ENCODE results near the gene LPA.
"Not testable (repeated sequence)": the region's sequence is repeated elsewhere in the genome, so short reads cannot be mapped to it uniquely, and the experiment has no call there.

Gene LPA, protein sequence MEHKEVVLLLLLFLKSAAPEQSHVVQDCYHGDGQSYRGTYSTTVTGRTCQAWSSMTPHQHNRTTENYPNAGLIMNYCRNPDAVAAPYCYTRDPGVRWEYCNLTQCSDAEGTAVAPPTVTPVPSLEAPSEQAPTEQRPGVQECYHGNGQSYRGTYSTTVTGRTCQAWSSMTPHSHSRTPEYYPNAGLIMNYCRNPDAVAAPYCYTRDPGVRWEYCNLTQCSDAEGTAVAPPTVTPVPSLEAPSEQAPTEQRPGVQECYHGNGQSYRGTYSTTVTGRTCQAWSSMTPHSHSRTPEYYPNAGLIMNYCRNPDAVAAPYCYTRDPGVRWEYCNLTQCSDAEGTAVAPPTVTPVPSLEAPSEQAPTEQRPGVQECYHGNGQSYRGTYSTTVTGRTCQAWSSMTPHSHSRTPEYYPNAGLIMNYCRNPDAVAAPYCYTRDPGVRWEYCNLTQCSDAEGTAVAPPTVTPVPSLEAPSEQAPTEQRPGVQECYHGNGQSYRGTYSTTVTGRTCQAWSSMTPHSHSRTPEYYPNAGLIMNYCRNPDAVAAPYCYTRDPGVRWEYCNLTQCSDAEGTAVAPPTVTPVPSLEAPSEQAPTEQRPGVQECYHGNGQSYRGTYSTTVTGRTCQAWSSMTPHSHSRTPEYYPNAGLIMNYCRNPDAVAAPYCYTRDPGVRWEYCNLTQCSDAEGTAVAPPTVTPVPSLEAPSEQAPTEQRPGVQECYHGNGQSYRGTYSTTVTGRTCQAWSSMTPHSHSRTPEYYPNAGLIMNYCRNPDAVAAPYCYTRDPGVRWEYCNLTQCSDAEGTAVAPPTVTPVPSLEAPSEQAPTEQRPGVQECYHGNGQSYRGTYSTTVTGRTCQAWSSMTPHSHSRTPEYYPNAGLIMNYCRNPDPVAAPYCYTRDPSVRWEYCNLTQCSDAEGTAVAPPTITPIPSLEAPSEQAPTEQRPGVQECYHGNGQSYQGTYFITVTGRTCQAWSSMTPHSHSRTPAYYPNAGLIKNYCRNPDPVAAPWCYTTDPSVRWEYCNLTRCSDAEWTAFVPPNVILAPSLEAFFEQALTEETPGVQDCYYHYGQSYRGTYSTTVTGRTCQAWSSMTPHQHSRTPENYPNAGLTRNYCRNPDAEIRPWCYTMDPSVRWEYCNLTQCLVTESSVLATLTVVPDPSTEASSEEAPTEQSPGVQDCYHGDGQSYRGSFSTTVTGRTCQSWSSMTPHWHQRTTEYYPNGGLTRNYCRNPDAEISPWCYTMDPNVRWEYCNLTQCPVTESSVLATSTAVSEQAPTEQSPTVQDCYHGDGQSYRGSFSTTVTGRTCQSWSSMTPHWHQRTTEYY (N-terminal part only)

DNA sequence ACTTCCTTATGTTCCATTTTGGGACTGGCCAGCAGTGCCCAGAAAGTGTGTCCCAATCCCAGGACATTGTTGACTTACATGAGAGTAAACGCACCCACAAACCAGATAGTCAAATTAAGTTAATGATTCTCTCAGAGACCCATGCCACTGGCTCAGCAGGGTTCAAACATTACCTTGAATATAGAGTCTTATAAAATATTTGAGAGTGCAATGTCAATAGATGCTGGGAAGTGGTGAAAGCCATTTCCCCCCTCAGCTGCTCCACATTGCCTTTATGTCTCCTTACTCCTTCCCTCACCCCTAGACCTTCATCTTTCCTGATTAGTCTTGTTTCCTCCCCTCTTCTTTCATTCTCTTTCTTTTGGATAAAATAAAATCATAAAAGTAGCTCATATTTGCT is at the start of gene LPA:
LPA (minus strand) TSS at position 78 of the 400 bp plus-strand sequence; CDS start at position 17, 61 bp downstream.
- POLR2A ChIA-PET; DNase-seq (ENCODE audit: extremely low spot score): not testable (repeated sequence)
- CTCF ChIA-PET, result interaction anchor here (0.9 to 1.1 kb wide), 2 partner anchors 8 to 11 kb away, joined by 3 read pairs; no protein-coding TSS in a partner anchor

DNA sequence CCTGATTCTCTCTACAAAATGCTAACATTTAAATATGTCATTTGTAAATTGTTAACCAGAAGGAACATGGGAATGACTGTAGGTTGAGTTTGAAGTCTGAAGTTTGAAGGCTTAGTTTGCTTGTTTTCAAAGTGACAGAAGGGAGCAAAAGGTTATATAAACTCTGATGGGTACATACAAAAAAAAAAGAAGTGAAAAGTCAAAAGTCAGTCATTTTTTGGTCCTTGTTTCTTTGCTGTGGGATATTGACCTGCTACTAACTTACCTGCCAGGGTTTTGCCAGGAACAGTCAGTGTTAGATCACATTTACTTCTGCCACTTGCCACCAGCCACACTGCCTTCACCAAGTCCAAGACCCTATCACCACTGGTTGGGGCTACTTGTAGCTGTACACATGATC is 44.9 kb upstream of the LPA start:
- DNase-seq (ENCODE audit: extremely low spot score); POLR2A ChIA-PET; CTCF ChIA-PET: not testable (repeated sequence)

DNA sequence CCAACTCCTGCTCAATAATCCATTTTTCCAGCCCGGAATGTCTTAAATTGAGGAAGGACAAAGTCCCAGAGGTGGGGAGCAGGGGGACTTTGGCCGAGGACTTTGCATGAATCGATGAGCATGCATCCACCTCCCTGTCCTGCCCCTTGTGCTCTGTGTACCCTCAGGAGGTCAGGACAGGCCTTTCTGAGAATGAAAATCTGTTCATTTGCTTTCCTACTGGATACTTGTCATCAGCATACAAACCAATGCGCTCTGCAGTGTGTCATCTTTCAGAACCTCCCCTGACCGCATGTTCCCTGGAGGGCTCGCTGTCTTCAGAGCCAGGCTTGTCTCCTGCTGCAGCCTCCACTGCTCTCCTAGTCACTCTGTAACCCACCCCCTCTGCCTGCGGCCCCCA is 40.6 kb upstream of the LPA start:
- POLR2A ChIA-PET; DNase-seq (ENCODE audit: extremely low spot score); CTCF ChIA-PET: not testable (repeated sequence)

DNA sequence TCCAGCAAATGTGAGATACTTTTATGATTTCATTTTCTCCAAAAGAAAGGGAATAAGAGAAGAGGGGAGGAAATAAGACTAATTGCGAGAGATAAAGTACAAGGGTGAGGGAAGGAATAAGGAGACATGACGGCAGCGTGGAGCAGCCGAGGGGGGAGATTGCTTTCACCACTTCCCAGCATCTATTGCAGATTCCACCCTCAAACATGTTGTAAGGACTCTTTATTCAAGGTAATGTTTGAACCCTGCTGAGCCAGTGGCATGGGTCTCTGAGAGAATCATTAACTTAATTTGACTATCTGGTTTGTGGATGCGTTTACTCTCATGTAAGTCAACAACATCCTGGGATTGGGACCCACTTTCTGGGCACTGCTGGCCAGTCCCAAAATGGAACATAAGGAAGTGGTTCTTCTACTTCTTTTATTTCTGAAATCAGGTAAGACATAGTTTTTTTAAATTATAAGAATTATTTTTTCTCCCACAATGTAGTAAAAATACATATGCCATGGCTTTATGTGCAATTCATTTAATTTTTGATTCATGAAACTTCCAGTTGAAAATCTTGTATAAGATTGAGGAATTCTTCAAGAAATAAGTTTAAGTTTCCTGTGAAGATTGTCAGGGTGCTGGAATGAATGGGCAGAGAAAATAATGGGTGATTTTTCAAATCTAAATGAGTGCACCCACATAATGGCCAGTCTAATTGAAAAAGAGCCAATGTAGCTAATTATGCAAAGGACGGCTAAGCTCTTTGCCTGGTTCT is 38.0 kb upstream of the LPA start, which contains the start of gene PLG:
PLG (plus strand) TSS at position 327 of the 763 bp plus-strand sequence; CDS start at position 388, 61 bp downstream.
- CTCF ChIA-PET; DNase-seq (ENCODE audit: extremely low spot score); POLR2A ChIA-PET: not testable (repeated sequence)

DNA sequence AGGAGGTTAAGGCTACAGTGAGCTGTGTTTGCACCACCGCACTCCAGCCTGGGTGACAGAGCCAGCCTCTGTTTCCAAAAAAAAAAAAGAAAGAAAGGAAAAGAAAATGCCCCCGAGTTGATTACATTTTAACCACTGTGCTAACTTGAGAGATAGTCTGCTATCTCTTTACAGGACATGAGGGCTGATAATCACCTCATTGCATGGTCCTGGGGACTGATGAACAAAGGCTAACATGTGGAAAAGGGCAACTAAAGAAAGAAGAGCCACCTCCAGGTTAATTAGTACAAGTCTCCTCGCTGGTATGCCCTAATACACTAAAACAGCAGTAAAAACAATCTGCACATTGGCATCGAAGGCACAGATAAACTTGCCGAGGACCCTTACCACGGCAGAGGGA is 33.8 kb upstream of the LPA start:
- ChIA-PET CTCF (no interaction called here), POLR2A (no interaction called here)
- TF ChIP-seq, protein P1, sequence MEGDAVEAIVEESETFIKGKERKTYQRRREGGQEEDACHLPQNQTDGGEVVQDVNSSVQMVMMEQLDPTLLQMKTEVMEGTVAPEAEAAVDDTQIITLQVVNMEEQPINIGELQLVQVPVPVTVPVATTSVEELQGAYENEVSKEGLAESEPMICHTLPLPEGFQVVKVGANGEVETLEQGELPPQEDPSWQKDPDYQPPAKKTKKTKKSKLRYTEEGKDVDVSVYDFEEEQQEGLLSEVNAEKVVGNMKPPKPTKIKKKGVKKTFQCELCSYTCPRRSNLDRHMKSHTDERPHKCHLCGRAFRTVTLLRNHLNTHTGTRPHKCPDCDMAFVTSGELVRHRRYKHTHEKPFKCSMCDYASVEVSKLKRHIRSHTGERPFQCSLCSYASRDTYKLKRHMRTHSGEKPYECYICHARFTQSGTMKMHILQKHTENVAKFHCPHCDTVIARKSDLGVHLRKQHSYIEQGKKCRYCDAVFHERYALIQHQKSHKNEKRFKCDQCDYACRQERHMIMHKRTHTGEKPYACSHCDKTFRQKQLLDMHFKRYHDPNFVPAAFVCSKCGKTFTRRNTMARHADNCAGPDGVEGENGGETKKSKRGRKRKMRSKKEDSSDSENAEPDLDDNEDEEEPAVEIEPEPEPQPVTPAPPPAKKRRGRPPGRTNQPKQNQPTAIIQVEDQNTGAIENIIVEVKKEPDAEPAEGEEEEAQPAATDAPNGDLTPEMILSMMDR (IDR thresholded peaks at IDR 0.05; ENCODE audit: control extremely low read depth, extremely low read depth, low read depth, missing control alignments), result no peak
- no peak for DNase-seq (ENCODE audit: extremely low spot score)

DNA sequence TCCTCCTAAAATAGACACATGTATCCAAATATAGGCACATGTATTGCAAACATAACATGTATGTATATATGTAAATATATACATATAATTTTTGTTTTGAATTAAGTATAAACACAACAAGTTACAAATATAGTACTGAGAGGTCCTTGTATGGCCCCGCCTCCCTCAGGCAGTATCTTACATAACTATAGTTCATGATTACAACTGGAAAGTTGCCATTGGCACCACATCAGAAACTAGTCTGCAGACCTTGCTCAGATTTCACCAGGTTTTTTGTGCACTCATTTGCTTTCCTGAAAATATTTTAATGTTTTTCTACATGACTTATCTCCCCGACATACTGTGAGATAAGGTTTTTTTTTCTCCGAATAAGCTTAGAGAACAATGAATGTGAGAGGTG is 32.8 kb upstream of the LPA start:
- CTCF ChIA-PET; DNase-seq (ENCODE audit: extremely low spot score); POLR2A ChIA-PET: not testable (repeated sequence)

DNA sequence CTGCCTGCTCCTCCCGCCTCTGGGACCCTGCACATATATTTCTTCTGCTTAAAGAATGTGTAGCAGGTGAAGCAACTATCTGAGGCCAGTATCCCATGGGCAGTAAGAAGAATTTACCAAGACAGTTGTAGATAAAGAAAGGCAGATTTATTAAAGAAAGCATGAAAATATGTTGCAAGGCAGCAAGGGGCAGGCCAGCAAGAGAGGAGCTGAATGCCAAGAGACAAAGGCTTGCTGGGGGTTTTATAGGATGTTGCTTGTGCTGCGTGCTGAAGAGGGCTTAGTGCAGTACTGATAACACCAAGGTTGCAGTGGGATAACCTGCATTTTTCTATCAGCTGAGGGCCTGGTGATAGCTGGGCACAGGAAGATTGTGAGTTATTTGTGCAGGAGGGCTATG is 31.5 kb upstream of the LPA start:
- DNase-seq (ENCODE audit: extremely low spot score); POLR2A ChIA-PET: not testable (repeated sequence)
- CTCF ChIA-PET, result interaction anchor here (0.6 kb wide), 1 partner anchor 37 kb away, joined by 3 read pairs; no protein-coding TSS in a partner anchor

DNA sequence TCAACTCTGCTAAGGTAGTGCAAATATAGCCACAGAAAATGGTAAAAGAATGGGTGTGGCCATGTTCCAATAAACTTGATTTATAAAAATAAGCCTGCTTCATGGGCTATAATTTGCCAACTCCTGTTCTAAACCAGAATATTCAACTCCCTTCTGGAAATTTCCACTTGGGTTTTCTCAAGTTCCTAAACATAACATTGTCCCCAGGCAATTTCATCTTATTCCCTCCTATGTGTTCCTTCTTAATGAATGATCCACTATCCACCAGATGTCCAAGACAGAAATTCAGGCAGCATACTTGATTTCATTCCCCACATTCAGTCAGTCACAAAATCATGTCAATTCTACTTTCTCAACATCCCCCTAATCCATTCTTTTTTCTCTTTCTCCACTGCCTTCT is 30.9 kb upstream of the LPA start:
- POLR2A ChIA-PET; CTCF ChIA-PET; DNase-seq (ENCODE audit: extremely low spot score): not testable (repeated sequence)

DNA sequence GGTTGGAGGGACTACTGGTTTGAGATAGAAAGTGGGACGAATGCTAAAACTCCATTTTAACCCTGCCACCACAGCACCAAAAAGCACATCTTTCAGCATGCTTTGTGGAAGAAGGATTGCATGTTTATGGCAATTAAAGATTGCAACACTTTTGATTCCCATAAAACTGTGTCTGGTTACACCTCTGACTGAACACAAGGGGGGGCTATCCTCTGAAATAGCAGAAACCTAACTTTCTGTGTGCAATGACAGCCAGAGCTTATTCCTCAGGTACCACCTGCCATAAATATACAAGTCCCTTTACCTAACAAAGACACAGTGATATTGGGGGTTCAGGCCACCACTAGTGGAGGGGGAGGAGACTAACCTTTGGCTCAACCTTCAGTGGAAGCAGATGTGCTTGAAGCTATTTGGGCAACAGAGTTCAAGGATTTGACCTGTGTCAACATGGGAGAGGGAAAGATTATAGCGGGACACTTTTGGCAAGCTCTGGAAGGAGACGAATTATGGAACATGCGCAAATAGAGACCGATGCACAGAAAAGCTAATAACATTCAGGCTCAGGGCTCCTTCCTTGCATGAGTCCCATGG is 28.4 kb upstream of the LPA start:
- TF ChIP-seq, protein P1 (IDR thresholded peaks at IDR 0.05; ENCODE audit: control extremely low read depth, extremely low read depth, low read depth, missing control alignments), result peak; percentile 10
- DNase-seq (ENCODE audit: extremely low spot score), result no peak
- CTCF ChIA-PET, result interaction anchor here (1.0 to 1.4 kb wide), 3 partner anchors 42 to 682 kb away, joined by 3 to 4 read pairs (median 3); no protein-coding TSS in a partner anchor
- POLR2A ChIA-PET, result no interaction called here
